Measurements from ENCODE around the gene ANKRD33B.

- TF ChIP-seq CTCF (IDR thresholded peaks at IDR 0.05) (no peak), EZH2phosphoT487 (IDR thresholded peaks at IDR 0.05) (no peak)
These were observed 11.4 kb upstream of the ANKRD33B start for GRCh38 chr5:10552183-10553143.

Data from neural progenitor cell (in vitro differentiated cells).